Measurements from ENCODE around the gene MRPS26. TPM values are rescaled to one million over a fixed set of nuclear protein-coding genes. Genes with fewer than 3 reads are reported as not detected.
A peak's percentile ranks its signal among the peaks of the same experiment; 100 is the strongest.
"Not testable (repeated sequence)": the region's sequence is repeated elsewhere in the genome, so short reads cannot be mapped to it uniquely, and the experiment has no call there.

MRPS26 gene
- total RNA-seq, 1 experiment from 2014 or later = 105 TPM

DNA sequence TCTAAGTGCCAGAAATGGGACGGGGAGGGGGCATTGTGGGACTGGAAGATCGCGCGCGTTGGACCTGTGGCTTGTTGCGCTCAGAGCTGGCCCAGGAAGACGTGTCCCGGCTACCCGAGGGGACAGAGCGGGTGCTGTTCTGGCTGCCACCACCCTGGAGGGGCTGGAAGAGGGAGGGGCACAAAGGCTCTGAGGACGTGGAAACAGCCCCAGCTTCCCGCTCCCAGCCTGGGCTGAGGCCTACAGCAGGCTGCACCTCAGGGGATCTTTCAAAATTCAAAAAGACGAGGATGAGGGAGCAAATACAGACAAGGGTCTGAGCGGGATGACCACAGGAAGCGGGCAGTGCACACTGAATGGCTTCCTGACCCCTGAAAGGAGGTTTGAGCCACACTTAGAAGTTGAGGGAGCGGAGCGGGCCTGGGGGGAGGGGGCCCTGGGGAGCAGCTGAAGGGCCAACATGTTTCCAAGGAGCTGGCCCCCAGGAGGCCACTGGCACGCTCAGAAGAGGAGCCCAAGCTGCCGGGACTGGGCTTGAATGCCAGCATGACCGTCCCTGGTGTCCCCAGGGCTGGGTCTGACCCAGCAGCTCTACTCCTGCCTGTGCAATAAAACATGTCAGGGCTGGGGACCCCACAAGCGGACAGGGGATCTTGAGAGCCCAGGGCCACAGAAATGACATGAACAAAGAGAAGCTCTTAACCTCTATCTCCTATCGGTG lies 26.8 kb downstream of the MRPS26 start:
- Mint-ChIP-seq H3K36me3 (peaks cover 9% of the 10 kb centered on the region), H3K9me3 (peaks cover 19% of the 10 kb centered on the region), H3K27ac (no peak overlapping the region), H3K4me3 (peak overlapping the region; percentile 66), H3K27me3 (ENCODE audit: low read depth) (peaks cover 54% of the 10 kb centered on the region), H3K4me1 (peaks cover 6% of the 10 kb centered on the region)
- POLR2A ChIA-PET = interaction anchor here (0.8 to 0.9 kb wide), 2 partner anchors 10 to 19 kb away, joined by 4 to 6 read pairs; no protein-coding TSS in a partner anchor
- CTCF ChIA-PET = interaction anchor here (0.8 to 2.8 kb wide), 3 partner anchors 19 to 117 kb away, joined by 3 to 16 read pairs (median 3); no protein-coding TSS in a partner anchor
- peak; percentile 6 for ATAC-seq
- no peak for DNase-seq (ENCODE audit: low spot score)
- peak; percentile 0; the same call in 1 of the 2 replicates for TF ChIP-seq ZNF121 (CRISPR knock-in tag; IDR thresholded peaks at IDR 0.05)
- TF ChIP-seq ZNF317 (CRISPR knock-in tag; IDR thresholded peaks at IDR 0.05; ENCODE audit: borderline replicate concordance, low read depth) = no peak
- TF ChIP-seq NR1H2 (CRISPR knock-in tag; IDR thresholded peaks at IDR 0.05) = 0 out of 2 replicates have a peak, but pooled peaks have one; percentile 13
- TF ChIP-seq, protein P1, sequence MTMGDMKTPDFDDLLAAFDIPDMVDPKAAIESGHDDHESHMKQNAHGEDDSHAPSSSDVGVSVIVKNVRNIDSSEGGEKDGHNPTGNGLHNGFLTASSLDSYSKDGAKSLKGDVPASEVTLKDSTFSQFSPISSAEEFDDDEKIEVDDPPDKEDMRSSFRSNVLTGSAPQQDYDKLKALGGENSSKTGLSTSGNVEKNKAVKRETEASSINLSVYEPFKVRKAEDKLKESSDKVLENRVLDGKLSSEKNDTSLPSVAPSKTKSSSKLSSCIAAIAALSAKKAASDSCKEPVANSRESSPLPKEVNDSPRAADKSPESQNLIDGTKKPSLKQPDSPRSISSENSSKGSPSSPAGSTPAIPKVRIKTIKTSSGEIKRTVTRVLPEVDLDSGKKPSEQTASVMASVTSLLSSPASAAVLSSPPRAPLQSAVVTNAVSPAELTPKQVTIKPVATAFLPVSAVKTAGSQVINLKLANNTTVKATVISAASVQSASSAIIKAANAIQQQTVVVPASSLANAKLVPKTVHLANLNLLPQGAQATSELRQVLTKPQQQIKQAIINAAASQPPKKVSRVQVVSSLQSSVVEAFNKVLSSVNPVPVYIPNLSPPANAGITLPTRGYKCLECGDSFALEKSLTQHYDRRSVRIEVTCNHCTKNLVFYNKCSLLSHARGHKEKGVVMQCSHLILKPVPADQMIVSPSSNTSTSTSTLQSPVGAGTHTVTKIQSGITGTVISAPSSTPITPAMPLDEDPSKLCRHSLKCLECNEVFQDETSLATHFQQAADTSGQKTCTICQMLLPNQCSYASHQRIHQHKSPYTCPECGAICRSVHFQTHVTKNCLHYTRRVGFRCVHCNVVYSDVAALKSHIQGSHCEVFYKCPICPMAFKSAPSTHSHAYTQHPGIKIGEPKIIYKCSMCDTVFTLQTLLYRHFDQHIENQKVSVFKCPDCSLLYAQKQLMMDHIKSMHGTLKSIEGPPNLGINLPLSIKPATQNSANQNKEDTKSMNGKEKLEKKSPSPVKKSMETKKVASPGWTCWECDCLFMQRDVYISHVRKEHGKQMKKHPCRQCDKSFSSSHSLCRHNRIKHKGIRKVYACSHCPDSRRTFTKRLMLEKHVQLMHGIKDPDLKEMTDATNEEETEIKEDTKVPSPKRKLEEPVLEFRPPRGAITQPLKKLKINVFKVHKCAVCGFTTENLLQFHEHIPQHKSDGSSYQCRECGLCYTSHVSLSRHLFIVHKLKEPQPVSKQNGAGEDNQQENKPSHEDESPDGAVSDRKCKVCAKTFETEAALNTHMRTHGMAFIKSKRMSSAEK (CRISPR knock-in tag; IDR thresholded peaks at IDR 0.05; ENCODE audit: borderline replicate concordance) = no peak
- TF ChIP-seq, protein P2, sequence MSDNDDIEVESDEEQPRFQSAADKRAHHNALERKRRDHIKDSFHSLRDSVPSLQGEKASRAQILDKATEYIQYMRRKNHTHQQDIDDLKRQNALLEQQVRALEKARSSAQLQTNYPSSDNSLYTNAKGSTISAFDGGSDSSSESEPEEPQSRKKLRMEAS (CRISPR knock-in tag; IDR thresholded peaks at IDR 0.05) = 0 out of 2 replicates have a peak, but pooled peaks have one; percentile 57

DNA sequence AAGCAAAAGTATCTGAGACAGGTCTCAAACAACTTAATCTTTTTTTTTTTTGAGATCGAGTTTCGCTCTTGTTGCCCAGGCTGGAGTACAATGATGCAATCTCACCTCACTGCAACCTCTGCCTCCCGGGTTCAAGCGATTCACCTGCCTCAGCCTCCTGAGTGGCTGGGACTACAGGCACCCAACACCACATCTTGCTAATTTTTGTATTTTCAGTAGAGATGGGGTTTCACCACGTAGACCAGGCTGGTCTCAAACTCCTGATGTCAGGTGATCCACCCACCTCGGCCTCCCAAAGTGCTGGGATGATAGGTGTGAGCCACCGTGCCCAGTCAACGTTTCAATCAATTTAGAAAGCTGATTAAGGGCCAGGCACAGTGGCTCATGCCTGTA lies 27.4 kb downstream of the MRPS26 start:
- H3K4me3 Mint-ChIP-seq; ATAC-seq; H3K27ac Mint-ChIP-seq; H3K36me3 Mint-ChIP-seq; H3K4me1 Mint-ChIP-seq; DNase-seq (ENCODE audit: low spot score): not testable (repeated sequence)
- Mint-ChIP-seq H3K27me3 (ENCODE audit: low read depth) (peaks cover 57% of the 10 kb centered on the region), H3K9me3 (peaks cover 19% of the 10 kb centered on the region)
- CTCF ChIA-PET = interaction anchor here (0.8 to 2.8 kb wide), 3 partner anchors 20 to 118 kb away, joined by 3 to 16 read pairs (median 3); no protein-coding TSS in a partner anchor
- TF ChIP-seq GABPB1 (CRISPR knock-in tag; IDR thresholded peaks at IDR 0.05) = peak; percentile 87
- POLR2A ChIA-PET = interaction anchor here (0.8 to 0.9 kb wide), 2 partner anchors 9 to 19 kb away, joined by 4 to 6 read pairs; no protein-coding TSS in a partner anchor

DNA sequence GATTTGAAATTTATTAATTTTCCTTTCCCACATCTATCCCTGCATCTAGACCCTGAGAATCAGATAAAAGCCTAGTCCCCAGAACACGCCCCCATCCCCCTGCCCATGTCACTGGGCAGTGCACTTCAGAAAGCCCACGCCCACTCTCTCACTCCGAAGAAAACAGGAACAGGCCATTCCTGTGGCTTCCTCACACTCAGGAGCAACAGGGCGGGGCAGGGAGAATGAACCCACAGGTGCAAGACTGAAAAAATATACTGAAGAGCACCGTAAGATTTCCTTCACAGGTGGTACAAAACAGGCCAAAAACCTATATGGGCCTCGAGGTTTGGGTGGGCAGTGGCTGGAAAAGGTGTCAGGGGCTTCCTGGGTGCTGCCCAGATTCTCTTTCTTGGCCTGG lies 29.0 kb downstream of the MRPS26 start:
- CTCF ChIA-PET = interaction anchor here (1.5 kb wide), 1 partner anchor 21 kb away, joined by 6 read pairs; no protein-coding TSS in a partner anchor
- H3K4me3 Mint-ChIP-seq = no peak overlapping the region
- peaks cover 9% of the 10 kb centered on the region for H3K36me3 Mint-ChIP-seq
- POLR2A ChIA-PET = no interaction called here
- H3K9me3 Mint-ChIP-seq = peaks cover 19% of the 10 kb centered on the region
- ATAC-seq = no peak
- peaks cover 69% of the 10 kb centered on the region for H3K27me3 Mint-ChIP-seq (ENCODE audit: low read depth)
- peaks cover 6% of the 10 kb centered on the region for H3K4me1 Mint-ChIP-seq
- H3K27ac Mint-ChIP-seq = no peak overlapping the region
- DNase-seq (ENCODE audit: low spot score) = no peak
- no peak for TF ChIP-seq SP1 (CRISPR knock-in tag; conservative IDR thresholded peaks at IDR 0.05)
- no peak for TF ChIP-seq ZNF121 (CRISPR knock-in tag; IDR thresholded peaks at IDR 0.05)
- TF ChIP-seq, protein P3, sequence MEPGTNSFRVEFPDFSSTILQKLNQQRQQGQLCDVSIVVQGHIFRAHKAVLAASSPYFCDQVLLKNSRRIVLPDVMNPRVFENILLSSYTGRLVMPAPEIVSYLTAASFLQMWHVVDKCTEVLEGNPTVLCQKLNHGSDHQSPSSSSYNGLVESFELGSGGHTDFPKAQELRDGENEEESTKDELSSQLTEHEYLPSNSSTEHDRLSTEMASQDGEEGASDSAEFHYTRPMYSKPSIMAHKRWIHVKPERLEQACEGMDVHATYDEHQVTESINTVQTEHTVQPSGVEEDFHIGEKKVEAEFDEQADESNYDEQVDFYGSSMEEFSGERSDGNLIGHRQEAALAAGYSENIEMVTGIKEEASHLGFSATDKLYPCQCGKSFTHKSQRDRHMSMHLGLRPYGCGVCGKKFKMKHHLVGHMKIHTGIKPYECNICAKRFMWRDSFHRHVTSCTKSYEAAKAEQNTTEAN (CRISPR knock-in tag; IDR thresholded peaks at IDR 0.05) = no peak
- TF ChIP-seq, protein P4, sequence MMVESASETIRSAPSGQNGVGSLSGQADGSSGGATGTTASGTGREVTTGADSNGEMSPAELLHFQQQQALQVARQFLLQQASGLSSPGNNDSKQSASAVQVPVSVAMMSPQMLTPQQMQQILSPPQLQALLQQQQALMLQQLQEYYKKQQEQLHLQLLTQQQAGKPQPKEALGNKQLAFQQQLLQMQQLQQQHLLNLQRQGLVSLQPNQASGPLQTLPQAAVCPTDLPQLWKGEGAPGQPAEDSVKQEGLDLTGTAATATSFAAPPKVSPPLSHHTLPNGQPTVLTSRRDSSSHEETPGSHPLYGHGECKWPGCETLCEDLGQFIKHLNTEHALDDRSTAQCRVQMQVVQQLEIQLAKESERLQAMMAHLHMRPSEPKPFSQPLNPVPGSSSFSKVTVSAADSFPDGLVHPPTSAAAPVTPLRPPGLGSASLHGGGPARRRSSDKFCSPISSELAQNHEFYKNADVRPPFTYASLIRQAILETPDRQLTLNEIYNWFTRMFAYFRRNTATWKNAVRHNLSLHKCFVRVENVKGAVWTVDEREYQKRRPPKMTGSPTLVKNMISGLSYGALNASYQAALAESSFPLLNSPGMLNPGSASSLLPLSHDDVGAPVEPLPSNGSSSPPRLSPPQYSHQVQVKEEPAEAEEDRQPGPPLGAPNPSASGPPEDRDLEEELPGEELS (CRISPR knock-in tag; IDR thresholded peaks at IDR 0.05) = no peak
- TF ChIP-seq MYBL2 (CRISPR knock-in tag; IDR thresholded peaks at IDR 0.05) = no peak
- no peak for TF ChIP-seq NR2C2 (CRISPR knock-in tag; IDR thresholded peaks at IDR 0.05)
- TF ChIP-seq, protein P5, sequence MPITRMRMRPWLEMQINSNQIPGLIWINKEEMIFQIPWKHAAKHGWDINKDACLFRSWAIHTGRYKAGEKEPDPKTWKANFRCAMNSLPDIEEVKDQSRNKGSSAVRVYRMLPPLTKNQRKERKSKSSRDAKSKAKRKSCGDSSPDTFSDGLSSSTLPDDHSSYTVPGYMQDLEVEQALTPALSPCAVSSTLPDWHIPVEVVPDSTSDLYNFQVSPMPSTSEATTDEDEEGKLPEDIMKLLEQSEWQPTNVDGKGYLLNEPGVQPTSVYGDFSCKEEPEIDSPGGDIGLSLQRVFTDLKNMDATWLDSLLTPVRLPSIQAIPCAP (CRISPR knock-in tag; IDR thresholded peaks at IDR 0.05) = no peak
- no peak for TF ChIP-seq JUN (CRISPR knock-in tag; IDR thresholded peaks at IDR 0.05)
- no peak for TF ChIP-seq IRF2 (CRISPR knock-in tag; IDR thresholded peaks at IDR 0.05; ENCODE audit: borderline replicate concordance, low read depth)
- TF ChIP-seq, protein P6, sequence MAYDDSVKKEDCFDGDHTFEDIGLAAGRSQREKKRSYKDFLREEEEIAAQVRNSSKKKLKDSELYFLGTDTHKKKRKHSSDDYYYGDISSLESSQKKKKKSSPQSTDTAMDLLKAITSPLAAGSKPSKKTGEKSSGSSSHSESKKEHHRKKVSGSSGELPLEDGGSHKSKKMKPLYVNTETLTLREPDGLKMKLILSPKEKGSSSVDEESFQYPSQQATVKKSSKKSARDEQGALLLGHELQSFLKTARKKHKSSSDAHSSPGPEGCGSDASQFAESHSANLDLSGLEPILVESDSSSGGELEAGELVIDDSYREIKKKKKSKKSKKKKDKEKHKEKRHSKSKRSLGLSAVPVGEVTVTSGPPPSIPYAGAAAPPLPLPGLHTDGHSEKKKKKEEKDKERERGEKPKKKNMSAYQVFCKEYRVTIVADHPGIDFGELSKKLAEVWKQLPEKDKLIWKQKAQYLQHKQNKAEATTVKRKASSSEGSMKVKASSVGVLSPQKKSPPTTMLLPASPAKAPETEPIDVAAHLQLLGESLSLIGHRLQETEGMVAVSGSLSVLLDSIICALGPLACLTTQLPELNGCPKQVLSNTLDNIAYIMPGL (CRISPR knock-in tag; IDR thresholded peaks at IDR 0.05) = no peak
- TF ChIP-seq GRHL2 (CRISPR knock-in tag; IDR thresholded peaks at IDR 0.05; ENCODE audit: insufficient replicate concordance, severe bottlenecking) = no peak
- TF ChIP-seq GTF2I (CRISPR knock-in tag; conservative IDR thresholded peaks at IDR 0.05) = no peak
- TF ChIP-seq TEAD4 (CRISPR knock-in tag; IDR thresholded peaks at IDR 0.05) = no peak
- no peak for TF ChIP-seq SMAD3 (CRISPR knock-in tag; IDR thresholded peaks at IDR 0.05; ENCODE audit: borderline replicate concordance)
- no peak for TF ChIP-seq JAZF1 (CRISPR knock-in tag; IDR thresholded peaks at IDR 0.05)
- TF ChIP-seq ESRRA (CRISPR knock-in tag; IDR thresholded peaks at IDR 0.05; ENCODE audit: borderline replicate concordance) = no peak

Data from WTC11 (cell line).